Measurements from ENCODE around the gene ADGRD1.

ADGRD1 gene

DNA sequence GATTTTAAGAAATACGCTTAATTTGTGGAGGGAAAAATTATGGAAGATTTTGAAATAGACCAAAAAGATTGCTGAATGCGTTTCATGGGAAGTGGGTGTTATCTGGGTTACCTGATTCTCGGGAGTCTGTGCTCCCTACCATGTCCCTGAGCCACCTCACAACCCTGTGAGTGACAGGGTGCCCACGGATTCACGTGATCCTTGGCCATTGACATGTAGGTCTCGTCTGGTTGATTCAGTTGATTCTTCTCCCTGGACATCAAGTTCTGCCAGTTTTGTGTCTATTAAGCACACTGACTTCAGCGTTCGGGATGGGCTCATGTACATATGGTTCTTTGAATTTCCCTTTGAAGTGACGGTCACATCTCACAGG is 101.4 kb downstream of the ADGRD1 start:
- TF ChIP-seq RAD21 (IDR thresholded peaks at IDR 0.05; ENCODE audit: low read depth) (no peak), NFIC (IDR thresholded peaks at IDR 0.05) (no peak), CREB1 (IDR thresholded peaks at IDR 0.05; ENCODE audit: low read depth) (no peak), TAF1 (IDR thresholded peaks at IDR 0.05; ENCODE audit: low read depth) (no peak), TEAD4 (IDR thresholded peaks at IDR 0.05) (no peak), EP300 (IDR thresholded peaks at IDR 0.05; ENCODE audit: borderline replicate concordance) (no peak)
- TF ChIP-seq, protein P1, sequence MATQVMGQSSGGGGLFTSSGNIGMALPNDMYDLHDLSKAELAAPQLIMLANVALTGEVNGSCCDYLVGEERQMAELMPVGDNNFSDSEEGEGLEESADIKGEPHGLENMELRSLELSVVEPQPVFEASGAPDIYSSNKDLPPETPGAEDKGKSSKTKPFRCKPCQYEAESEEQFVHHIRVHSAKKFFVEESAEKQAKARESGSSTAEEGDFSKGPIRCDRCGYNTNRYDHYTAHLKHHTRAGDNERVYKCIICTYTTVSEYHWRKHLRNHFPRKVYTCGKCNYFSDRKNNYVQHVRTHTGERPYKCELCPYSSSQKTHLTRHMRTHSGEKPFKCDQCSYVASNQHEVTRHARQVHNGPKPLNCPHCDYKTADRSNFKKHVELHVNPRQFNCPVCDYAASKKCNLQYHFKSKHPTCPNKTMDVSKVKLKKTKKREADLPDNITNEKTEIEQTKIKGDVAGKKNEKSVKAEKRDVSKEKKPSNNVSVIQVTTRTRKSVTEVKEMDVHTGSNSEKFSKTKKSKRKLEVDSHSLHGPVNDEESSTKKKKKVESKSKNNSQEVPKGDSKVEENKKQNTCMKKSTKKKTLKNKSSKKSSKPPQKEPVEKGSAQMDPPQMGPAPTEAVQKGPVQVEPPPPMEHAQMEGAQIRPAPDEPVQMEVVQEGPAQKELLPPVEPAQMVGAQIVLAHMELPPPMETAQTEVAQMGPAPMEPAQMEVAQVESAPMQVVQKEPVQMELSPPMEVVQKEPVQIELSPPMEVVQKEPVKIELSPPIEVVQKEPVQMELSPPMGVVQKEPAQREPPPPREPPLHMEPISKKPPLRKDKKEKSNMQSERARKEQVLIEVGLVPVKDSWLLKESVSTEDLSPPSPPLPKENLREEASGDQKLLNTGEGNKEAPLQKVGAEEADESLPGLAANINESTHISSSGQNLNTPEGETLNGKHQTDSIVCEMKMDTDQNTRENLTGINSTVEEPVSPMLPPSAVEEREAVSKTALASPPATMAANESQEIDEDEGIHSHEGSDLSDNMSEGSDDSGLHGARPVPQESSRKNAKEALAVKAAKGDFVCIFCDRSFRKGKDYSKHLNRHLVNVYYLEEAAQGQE (IDR thresholded peaks at IDR 0.05; ENCODE audit: low read depth) = no peak
- TF ChIP-seq, protein P2, sequence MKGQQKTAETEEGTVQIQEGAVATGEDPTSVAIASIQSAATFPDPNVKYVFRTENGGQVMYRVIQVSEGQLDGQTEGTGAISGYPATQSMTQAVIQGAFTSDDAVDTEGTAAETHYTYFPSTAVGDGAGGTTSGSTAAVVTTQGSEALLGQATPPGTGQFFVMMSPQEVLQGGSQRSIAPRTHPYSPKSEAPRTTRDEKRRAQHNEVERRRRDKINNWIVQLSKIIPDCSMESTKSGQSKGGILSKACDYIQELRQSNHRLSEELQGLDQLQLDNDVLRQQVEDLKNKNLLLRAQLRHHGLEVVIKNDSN (IDR thresholded peaks at IDR 0.05) = no peak

DNA sequence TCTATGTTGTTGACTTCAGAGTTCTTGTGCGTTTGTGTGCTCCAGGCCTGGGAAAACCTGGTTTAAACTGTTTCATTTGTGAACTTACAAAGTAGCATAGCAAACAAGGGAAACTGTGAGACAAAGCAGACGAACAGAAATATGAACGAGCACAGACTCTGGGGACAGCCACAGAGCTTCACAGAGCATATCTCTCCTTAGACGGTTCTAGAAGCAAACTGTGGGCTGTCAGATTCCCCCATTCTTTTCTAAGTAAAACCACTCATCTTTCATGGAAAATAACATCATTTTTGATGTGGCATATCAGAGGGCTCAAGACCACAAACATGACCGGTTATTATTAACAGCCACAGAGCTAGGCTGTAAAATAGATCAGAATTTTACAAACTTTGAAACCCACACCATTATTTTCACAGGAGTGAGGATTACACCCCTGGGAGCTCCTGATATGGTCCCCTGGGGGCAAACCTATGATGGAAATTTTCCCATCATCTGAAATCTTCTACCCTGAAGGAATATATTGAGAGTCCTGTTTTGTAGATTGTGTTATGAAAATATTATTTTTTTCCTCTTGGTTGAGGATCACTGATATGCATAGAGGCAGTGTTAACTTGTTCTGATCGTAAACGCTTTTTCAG is 102.0 kb downstream of the ADGRD1 start:
- TF ChIP-seq TEAD4 (IDR thresholded peaks at IDR 0.05) (no peak), CREB1 (IDR thresholded peaks at IDR 0.05; ENCODE audit: low read depth) (no peak), FOXM1 (IDR thresholded peaks at IDR 0.05; ENCODE audit: borderline replicate concordance, low read depth) (no peak)

- TF ChIP-seq EP300 (IDR thresholded peaks at IDR 0.05; ENCODE audit: borderline replicate concordance) (no peak), CREB1 (IDR thresholded peaks at IDR 0.05; ENCODE audit: low read depth) (no peak), YY1 (IDR thresholded peaks at IDR 0.05; ENCODE audit: low read depth) (no peak), EGR1 (IDR thresholded peaks at IDR 0.05) (no peak)
- TF ChIP-seq, protein P1 (IDR thresholded peaks at IDR 0.05; ENCODE audit: low read depth) = no peak
Observed at GRCh38 chr12:131056626-131057025, 102.9 kb downstream of the ADGRD1 start.

DNA sequence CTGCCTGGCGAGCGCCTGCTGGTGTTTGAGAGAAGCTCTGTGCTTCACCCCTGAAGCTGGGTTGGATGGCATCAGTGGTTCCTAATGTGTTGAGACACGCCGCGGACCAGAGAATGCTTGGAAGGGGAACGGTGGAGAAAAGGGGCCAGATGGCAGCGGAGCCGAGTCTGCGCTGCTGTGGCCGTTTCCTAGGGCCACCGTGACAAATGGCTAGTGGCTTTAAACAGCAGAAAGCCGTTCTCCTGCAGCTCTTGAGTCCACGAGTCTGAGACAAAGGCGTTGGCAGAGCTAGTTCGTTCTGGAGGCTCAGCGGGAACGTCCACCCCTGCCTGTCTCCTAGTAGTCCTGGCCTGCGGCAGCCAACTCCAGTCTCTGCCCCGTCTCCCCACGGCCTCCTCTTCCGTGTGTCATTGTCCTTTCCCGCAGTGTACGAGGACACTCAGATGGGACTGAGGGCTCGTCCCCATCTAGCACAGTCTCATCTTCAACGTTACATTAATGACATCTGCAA is 103.6 kb downstream of the ADGRD1 start:
- TF ChIP-seq YY1 (IDR thresholded peaks at IDR 0.05; ENCODE audit: low read depth) (no peak), CEBPB (IDR thresholded peaks at IDR 0.05) (no peak), NFIC (IDR thresholded peaks at IDR 0.05) (no peak), TEAD4 (IDR thresholded peaks at IDR 0.05) (no peak)
- TF ChIP-seq, protein P2 (IDR thresholded peaks at IDR 0.05) = no peak

DNA sequence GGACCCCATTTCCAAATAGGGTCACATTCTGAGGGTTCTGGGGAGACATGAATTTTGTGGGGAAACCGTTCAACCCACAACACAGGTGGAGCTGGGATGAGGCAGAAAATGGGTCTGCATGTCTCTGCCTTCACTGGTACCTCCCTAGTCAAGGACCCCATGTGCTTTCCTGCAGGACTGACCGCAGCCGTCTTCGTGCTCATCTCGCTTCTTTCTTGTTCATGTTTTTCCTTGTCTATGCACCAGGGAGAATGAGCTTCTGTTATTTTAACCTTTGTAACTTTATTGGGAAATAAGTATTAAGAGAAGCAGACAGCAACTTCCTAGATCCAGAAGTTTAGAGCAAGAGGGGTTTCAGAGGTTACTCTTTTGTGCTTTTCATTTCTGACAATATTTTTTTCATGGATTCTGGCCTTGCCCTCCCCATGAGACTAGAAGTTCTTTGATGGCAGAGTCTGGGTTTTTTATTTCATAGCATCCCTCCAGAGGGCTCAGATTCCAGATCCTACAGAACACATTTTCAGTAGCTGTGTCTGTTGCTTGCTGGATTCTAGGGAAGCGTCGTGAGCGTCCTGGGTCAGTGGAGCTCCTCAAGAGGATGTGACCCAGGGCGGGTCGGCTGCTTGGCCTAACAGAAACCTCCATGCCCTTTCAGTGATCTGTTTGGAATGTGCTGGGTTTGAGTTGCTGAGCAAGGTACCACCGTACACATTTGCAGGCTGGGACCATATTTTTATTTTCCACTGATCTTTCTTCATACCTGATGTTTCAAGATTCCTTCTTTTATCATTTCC is 104.2 kb downstream of the ADGRD1 start:
- TF ChIP-seq, protein P1 (IDR thresholded peaks at IDR 0.05; ENCODE audit: low read depth) = no peak
- TF ChIP-seq NFIC (IDR thresholded peaks at IDR 0.05) = no peak
- no peak for TF ChIP-seq ZBTB7A (IDR thresholded peaks at IDR 0.05; ENCODE audit: low read depth)
- TF ChIP-seq, protein P2 (IDR thresholded peaks at IDR 0.05) = no peak
- TF ChIP-seq RAD21 (IDR thresholded peaks at IDR 0.05; ENCODE audit: low read depth) = no peak
- no peak for TF ChIP-seq YY1 (IDR thresholded peaks at IDR 0.05; ENCODE audit: low read depth)
- TF ChIP-seq TCF12 (IDR thresholded peaks at IDR 0.05; ENCODE audit: low read depth) = no peak
- no peak for TF ChIP-seq TEAD4 (IDR thresholded peaks at IDR 0.05)
- no peak for TF ChIP-seq EP300 (IDR thresholded peaks at IDR 0.05; ENCODE audit: borderline replicate concordance)
- no peak for TF ChIP-seq CEBPB (IDR thresholded peaks at IDR 0.05)
- TF ChIP-seq EGR1 (IDR thresholded peaks at IDR 0.05) = no peak
- no peak for TF ChIP-seq CREB1 (IDR thresholded peaks at IDR 0.05; ENCODE audit: low read depth)
- no peak for TF ChIP-seq FOXM1 (IDR thresholded peaks at IDR 0.05; ENCODE audit: borderline replicate concordance, low read depth)
- no peak for TF ChIP-seq TAF1 (IDR thresholded peaks at IDR 0.05; ENCODE audit: low read depth)
- TF ChIP-seq, protein P3, sequence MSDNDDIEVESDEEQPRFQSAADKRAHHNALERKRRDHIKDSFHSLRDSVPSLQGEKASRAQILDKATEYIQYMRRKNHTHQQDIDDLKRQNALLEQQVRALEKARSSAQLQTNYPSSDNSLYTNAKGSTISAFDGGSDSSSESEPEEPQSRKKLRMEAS (IDR thresholded peaks at IDR 0.05) = no peak
